ENCODE results near the gene BIRC6. TPM values are rescaled to one million over a fixed set of nuclear protein-coding genes. Genes with fewer than 3 reads are reported as not detected.

BIRC6 gene
- total and polyA plus RNA-seq, 11 donors = 11.0 to 68.0 (median 51.9) TPM

DNA sequence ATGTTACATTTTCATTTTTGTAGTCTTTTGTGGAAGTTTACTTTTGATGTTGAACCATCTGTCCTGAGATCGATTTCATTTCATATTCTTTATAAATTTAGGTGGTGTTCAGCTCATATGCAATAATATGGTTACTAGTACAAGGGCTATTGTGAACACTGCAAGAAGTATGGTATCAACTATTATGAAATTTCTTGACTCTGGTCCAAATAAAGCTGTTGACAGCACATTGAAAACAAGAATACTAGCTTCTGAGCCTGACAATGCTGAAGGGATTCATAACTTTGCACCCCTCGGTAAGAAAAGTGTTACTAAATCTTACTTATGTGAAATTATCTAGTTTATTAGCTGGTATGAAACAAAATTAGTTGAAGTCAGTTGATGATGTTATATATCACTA, 146.1 kb downstream of the BIRC6 start:
- H3K36me3 ChIP-seq = peaks cover 0 to 97% (median 90%) of the 10 kb centered on the region in 9 donors
- peak in 1 of 4 donors; percentile 39 for ATAC-seq

DNA sequence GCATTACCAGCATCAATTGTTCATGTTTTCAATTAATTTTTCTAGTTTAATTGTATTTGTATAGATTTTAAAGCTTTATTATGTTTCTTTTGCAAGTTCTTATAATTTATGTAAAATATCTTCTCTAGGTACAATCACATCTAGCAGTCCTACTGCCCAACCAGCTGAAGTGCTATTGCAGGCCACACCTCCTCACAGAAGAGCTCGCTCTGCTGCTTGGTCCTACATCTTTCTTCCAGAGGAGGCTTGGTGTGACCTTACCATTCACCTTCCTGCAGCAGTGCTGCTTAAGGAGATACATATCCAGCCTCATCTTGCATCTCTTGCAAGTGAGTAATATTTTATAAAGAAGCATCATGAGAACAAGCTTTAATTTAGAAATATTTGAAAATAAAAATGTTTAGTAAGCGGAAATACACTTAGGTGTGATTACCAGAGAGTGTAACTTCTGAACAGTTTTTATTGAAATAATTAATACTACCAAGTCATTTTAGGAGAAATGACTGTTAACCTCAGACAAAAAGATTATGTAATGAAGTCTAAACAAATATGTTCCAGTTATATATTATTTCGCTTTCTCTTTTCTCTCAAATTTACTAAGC, 148.2 kb downstream of the BIRC6 start:
- 94 to 99% (median 96%) methylated on average over 3 of the region's 3 CpGs for WGBS, 4 donors
- Histone ChIP-seq H3K36me3 (peaks cover 0 to 97% (median 93%) of the 10 kb centered on the region in 9 donors), H3K9me3 (no peaks in the 10 kb centered on the region), H3K27me3 (no peaks in the 10 kb centered on the region), H3K4me1 (no peaks in the 10 kb centered on the region), H3K4me3 (no peak overlapping the region), H3K27ac (no peak overlapping the region)
- ATAC-seq (no peak), DNase-seq (no peak)
- intact Hi-C loops (cut with DNase I) = no loop called here
- no peak for TF ChIP-seq POLR2A (IDR thresholded peaks at IDR 0.05)
- TF ChIP-seq, protein P1, sequence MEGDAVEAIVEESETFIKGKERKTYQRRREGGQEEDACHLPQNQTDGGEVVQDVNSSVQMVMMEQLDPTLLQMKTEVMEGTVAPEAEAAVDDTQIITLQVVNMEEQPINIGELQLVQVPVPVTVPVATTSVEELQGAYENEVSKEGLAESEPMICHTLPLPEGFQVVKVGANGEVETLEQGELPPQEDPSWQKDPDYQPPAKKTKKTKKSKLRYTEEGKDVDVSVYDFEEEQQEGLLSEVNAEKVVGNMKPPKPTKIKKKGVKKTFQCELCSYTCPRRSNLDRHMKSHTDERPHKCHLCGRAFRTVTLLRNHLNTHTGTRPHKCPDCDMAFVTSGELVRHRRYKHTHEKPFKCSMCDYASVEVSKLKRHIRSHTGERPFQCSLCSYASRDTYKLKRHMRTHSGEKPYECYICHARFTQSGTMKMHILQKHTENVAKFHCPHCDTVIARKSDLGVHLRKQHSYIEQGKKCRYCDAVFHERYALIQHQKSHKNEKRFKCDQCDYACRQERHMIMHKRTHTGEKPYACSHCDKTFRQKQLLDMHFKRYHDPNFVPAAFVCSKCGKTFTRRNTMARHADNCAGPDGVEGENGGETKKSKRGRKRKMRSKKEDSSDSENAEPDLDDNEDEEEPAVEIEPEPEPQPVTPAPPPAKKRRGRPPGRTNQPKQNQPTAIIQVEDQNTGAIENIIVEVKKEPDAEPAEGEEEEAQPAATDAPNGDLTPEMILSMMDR (IDR thresholded peaks at IDR 0.05) = no peak

More for the DNA sequence above, 146.1 kb downstream of the BIRC6 start:
- intact Hi-C loops (cut with DNase I) = no loop called here
- DNase-seq = no peak
- TF ChIP-seq, protein P1 (IDR thresholded peaks at IDR 0.05) = no peak
- TF ChIP-seq POLR2A (IDR thresholded peaks at IDR 0.05) = no peak
- Histone ChIP-seq H3K9me3 (no peaks in the 10 kb centered on the region), H3K4me1 (peaks cover 0 to 8% (median 0%) of the 10 kb centered on the region in 12 donors), H3K4me3 (no peak overlapping the region), H3K27me3 (no peaks in the 10 kb centered on the region), H3K27ac (no peak overlapping the region)
- 71 to 80% (median 72%) methylated on average over 2 of the region's 2 CpGs for WGBS, 4 donors

DNA sequence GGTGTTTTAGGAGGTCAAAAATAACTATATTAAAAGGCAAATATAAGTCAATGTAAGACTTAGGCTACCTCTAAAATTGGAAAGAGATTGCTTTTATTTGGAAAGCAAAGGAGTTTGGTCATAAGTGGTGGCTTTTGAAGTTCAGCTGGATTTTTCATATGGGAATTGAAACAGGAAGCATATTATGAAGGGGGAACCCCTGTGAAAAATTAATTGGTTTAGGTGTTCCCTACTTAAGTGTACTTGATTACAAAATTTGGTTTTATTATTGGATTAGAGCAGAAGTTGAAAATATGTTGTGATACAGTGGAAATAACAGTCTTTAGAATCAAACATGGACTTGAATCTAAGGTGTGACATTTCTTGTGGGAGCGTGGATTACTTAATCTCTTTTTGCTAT, 149.6 kb downstream of the BIRC6 start:
- WGBS, 4 donors = 96 to 100% (median 98%) methylated on average over 1 of the region's 1 CpG
- DNase-seq (no peak), ATAC-seq (no peak)
- Histone ChIP-seq H3K27ac (no peak overlapping the region), H3K36me3 (peaks cover 0 to 97% (median 90%) of the 10 kb centered on the region in 9 donors), H3K4me3 (no peak overlapping the region), H3K27me3 (no peaks in the 10 kb centered on the region), H3K9me3 (no peaks in the 10 kb centered on the region), H3K4me1 (no peaks in the 10 kb centered on the region)
- TF ChIP-seq, protein P1 (IDR thresholded peaks at IDR 0.05) = no peak
- no peak for TF ChIP-seq POLR2A (IDR thresholded peaks at IDR 0.05)
- intact Hi-C loops (cut with DNase I) = no loop called here

DNA sequence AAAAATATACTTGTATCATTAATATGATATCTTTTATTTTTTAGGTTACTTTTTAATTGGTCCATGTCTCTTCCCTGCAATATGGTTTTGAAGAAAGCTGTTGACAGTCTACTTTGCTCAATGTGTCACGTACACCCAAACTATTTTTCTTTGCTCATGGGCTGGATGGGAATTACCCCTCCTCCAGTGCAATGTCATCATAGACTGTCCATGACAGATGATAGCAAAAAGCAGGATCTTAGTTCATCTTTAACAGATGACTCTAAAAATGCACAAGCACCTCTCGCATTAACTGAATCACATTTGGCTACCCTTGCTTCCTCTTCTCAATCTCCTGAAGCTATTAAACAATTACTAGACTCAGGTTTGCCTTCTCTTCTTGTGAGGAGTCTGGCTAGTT, 158.1 kb downstream of the BIRC6 start:
- no peak overlapping the region for H3K27ac ChIP-seq
- no peaks in the 10 kb centered on the region for H3K9me3 ChIP-seq
- H3K36me3 ChIP-seq = peaks cover 0 to 97% (median 79%) of the 10 kb centered on the region in 9 donors
- WGBS, 4 donors = 84 to 89% (median 86%) methylated on average over 2 of the region's 2 CpGs
- H3K4me3 ChIP-seq = no peak overlapping the region
- TF ChIP-seq, protein P1 (IDR thresholded peaks at IDR 0.05) = no peak
- no peak for TF ChIP-seq POLR2A (IDR thresholded peaks at IDR 0.05)
- intact Hi-C loops (cut with DNase I) = no loop called here
- H3K27me3 ChIP-seq = no peaks in the 10 kb centered on the region
- no peaks in the 10 kb centered on the region for H3K4me1 ChIP-seq
- ATAC-seq (no peak), DNase-seq (no peak)

Measured in heart left ventricle (tissue), 16 donors.